Measurements from ENCODE around the gene SLC25A11. TPM values are rescaled to one million over a fixed set of nuclear protein-coding genes. Genes with fewer than 3 reads are reported as not detected.

Gene SLC25A11
- total and polyA plus RNA-seq, 4 donors: 28.5 to 54.1 (median 46.0) TPM

GRCh38 chr17:4986403-4986802, 46.6 kb upstream of the SLC25A11 start (continued):
- TF ChIP-seq REST (IDR thresholded peaks at IDR 0.05) (no peak), ZBTB33 (IDR thresholded peaks at IDR 0.05) (no peak), FOXA1 (IDR thresholded peaks at IDR 0.05) (no peak)

GRCh38 chr17:4982305-4982704, 42.5 kb upstream of the SLC25A11 start:
- 81% methylated on average over 5 of the region's 5 CpGs for WGBS
- no peak for TF ChIP-seq FOXA2 (IDR thresholded peaks at IDR 0.05)
- no peak for TF ChIP-seq SP1 (IDR thresholded peaks at IDR 0.05)
- no peak for TF ChIP-seq GABPA (IDR thresholded peaks at IDR 0.05 in 1 of 2, conservative IDR thresholded peaks at IDR 0.05 in 1 of 2)
- TF ChIP-seq NR2F2 (IDR thresholded peaks at IDR 0.05): no peak
- no peak for TF ChIP-seq HNF4G (IDR thresholded peaks at IDR 0.05)
- TF ChIP-seq ZBTB33 (IDR thresholded peaks at IDR 0.05): no peak
- no peak for TF ChIP-seq RXRA (IDR thresholded peaks at IDR 0.05)
- TF ChIP-seq EGR1 (IDR thresholded peaks at IDR 0.05; ENCODE audit: low read depth in 2 of 2): no peak
- TF ChIP-seq YY1 (IDR thresholded peaks at IDR 0.05): no peak
- TF ChIP-seq CTCF (IDR thresholded peaks at IDR 0.05; ENCODE audit: low read depth, low read length, missing input control): no peak
- TF ChIP-seq REST (IDR thresholded peaks at IDR 0.05): no peak
- TF ChIP-seq TAF1 (conservative IDR thresholded peaks at IDR 0.05): no peak
- TF ChIP-seq HNF4A (conservative IDR thresholded peaks at IDR 0.05): no peak
- TF ChIP-seq ATF3 (IDR thresholded peaks at IDR 0.05): no peak
- no peak for TF ChIP-seq FOXA1 (IDR thresholded peaks at IDR 0.05)
- no peak for TF ChIP-seq MAX (IDR thresholded peaks at IDR 0.05)
- TF ChIP-seq JUND (IDR thresholded peaks at IDR 0.05): no peak
- TF ChIP-seq RAD21 (IDR thresholded peaks at IDR 0.05): no peak
- no peak for DNase-seq (ENCODE audit: low spot score)
- H3K27me3 ChIP-seq (ENCODE audit: control insufficient read depth in 4 of 4, insufficient read depth in 4 of 4, low read length in 3 of 4): no peaks in the 10 kb centered on the region
- H3K4me1 ChIP-seq (ENCODE audit: control insufficient read depth in 4 of 4, insufficient read depth in 4 of 4, low read length in 3 of 4): peaks cover 8 to 18% (median 12%) of the 10 kb centered on the region in 4 donors
- no peaks in the 10 kb centered on the region for H3K9me3 ChIP-seq (ENCODE audit: control insufficient read depth in 4 of 4, low read length in 3 of 4)
- peaks cover 6 to 31% (median 17%) of the 10 kb centered on the region in 4 donors for H3K36me3 ChIP-seq (ENCODE audit: control insufficient read depth in 4 of 4, insufficient read depth in 3 of 4, low read depth in 1 of 4, low read length in 3 of 4)
- no peak overlapping the region for H3K27ac ChIP-seq (ENCODE audit: low read depth in 1 of 2, low read length in 2 of 2)
- no peak overlapping the region for H3K9ac ChIP-seq (ENCODE audit: low read depth in 1 of 2, low read length in 2 of 2)
- H3K4me3 ChIP-seq (ENCODE audit: low read depth in 1 of 3, low read length in 3 of 3): no peak overlapping the region

Data from liver (tissue), 9 donors.